T-helper 2 cell treated with Interferon-gamma antibody and Interleukin-4, amounts not matched to agents 5 μg/mL and 100 μg/mL, for 36 hours (primary cell): ENCODE data around the gene LCE5A.

ENCODE experiments used
- DNase-seq: peaks from one replicate; pipeline ENCODE4 v3.0.0; 2021; ENCODE audit warnings: low spot score
- H3K27ac Mint-ChIP-seq: one replicate; pipeline ENCODE4 v1.8.0; 2021; ENCODE audit warnings: mild to moderate bottlenecking, mixed read lengths
- H3K27me3 Mint-ChIP-seq: one replicate; pipeline ENCODE4 v1.8.0; 2021; ENCODE audit warnings: low read depth, mixed read lengths
- H3K36me3 Mint-ChIP-seq: one replicate; pipeline ENCODE4 v1.8.0; 2021; ENCODE audit warnings: low read depth, mixed read lengths
- H3K4me1 Mint-ChIP-seq: one replicate; pipeline ENCODE4 v1.8.0; 2021; ENCODE audit warnings: low read depth, mixed read lengths
- H3K4me3 Mint-ChIP-seq: one replicate; pipeline ENCODE4 v1.8.0; 2022; ENCODE audit warnings: mild to moderate bottlenecking, moderate library complexity, mixed read lengths
- H3K9me3 Mint-ChIP-seq: one replicate; pipeline ENCODE4 v1.8.0; 2021; ENCODE audit warnings: mixed read lengths

The LCE5A gene

GRCh38 chr1:152502496-152503180 lies 8.0 kb upstream of the LCE5A start:
- DNase-seq = no peak
- Mint-ChIP-seq H3K27me3 (peaks cover 3% of the 10 kb centered on the region), H3K4me1 (no peaks in the 10 kb centered on the region), H3K36me3 (no peaks in the 10 kb centered on the region), H3K4me3 (no peak overlapping the region), H3K9me3 (no peaks in the 10 kb centered on the region), H3K27ac (no peak overlapping the region)

- no peak overlapping the region for H3K4me3 Mint-ChIP-seq
- H3K27me3 Mint-ChIP-seq = peaks cover 3% of the 10 kb centered on the region
- no peak for DNase-seq
- no peaks in the 10 kb centered on the region for H3K9me3 Mint-ChIP-seq
- H3K36me3 Mint-ChIP-seq = no peaks in the 10 kb centered on the region
- H3K27ac Mint-ChIP-seq = no peak overlapping the region
- no peaks in the 10 kb centered on the region for H3K4me1 Mint-ChIP-seq
Observed at GRCh38 chr1:152505083-152505482, 5.5 kb upstream of the LCE5A start.

GRCh38 chr1:152506899-152507498 lies 3.6 kb upstream of the LCE5A start:
- H3K4me1 Mint-ChIP-seq = no peaks in the 10 kb centered on the region
- H3K4me3 Mint-ChIP-seq = no peak overlapping the region
- no peak for DNase-seq
- H3K27me3 Mint-ChIP-seq = peaks cover 10% of the 10 kb centered on the region
- H3K36me3 Mint-ChIP-seq = no peaks in the 10 kb centered on the region
- H3K9me3 Mint-ChIP-seq = no peaks in the 10 kb centered on the region
- no peak overlapping the region for H3K27ac Mint-ChIP-seq

GRCh38 chr1:152511596-152511995 lies 993 bp downstream of the LCE5A start:
- no peak for DNase-seq
- Mint-ChIP-seq H3K9me3 (no peaks in the 10 kb centered on the region), H3K36me3 (no peaks in the 10 kb centered on the region), H3K27me3 (peaks cover 44% of the 10 kb centered on the region), H3K4me1 (no peaks in the 10 kb centered on the region), H3K4me3 (no peak overlapping the region), H3K27ac (no peak overlapping the region)

GRCh38 chr1:152513081-152513480 lies 2.5 kb downstream of the LCE5A start:
- H3K4me1 Mint-ChIP-seq = no peaks in the 10 kb centered on the region
- H3K9me3 Mint-ChIP-seq = no peaks in the 10 kb centered on the region
- H3K27ac Mint-ChIP-seq = no peak overlapping the region
- no peak overlapping the region for H3K4me3 Mint-ChIP-seq
- DNase-seq = no peak
- H3K36me3 Mint-ChIP-seq = no peaks in the 10 kb centered on the region
- peaks cover 55% of the 10 kb centered on the region for H3K27me3 Mint-ChIP-seq

- no peaks in the 10 kb centered on the region for H3K36me3 Mint-ChIP-seq
- H3K27me3 Mint-ChIP-seq = peaks cover 55% of the 10 kb centered on the region
- H3K9me3 Mint-ChIP-seq = no peaks in the 10 kb centered on the region
- no peaks in the 10 kb centered on the region for H3K4me1 Mint-ChIP-seq
- DNase-seq = no peak
- H3K27ac Mint-ChIP-seq = no peak overlapping the region
- H3K4me3 Mint-ChIP-seq = no peak overlapping the region
Observed at GRCh38 chr1:152514715-152515433, 4.3 kb downstream of the LCE5A start.

- DNase-seq = no peak
- Mint-ChIP-seq H3K27ac (no peak overlapping the region), H3K27me3 (peaks cover 54% of the 10 kb centered on the region), H3K4me3 (no peak overlapping the region), H3K4me1 (no peaks in the 10 kb centered on the region), H3K36me3 (no peaks in the 10 kb centered on the region), H3K9me3 (no peaks in the 10 kb centered on the region)
Observed at GRCh38 chr1:152515434-152515783, 4.8 kb downstream of the LCE5A start.

GRCh38 chr1:152516082-152516481 lies 5.5 kb downstream of the LCE5A start:
- peaks cover 49% of the 10 kb centered on the region for H3K27me3 Mint-ChIP-seq
- H3K9me3 Mint-ChIP-seq = no peaks in the 10 kb centered on the region
- DNase-seq = no peak
- no peak overlapping the region for H3K4me3 Mint-ChIP-seq
- no peaks in the 10 kb centered on the region for H3K36me3 Mint-ChIP-seq
- H3K27ac Mint-ChIP-seq = no peak overlapping the region
- H3K4me1 Mint-ChIP-seq = no peaks in the 10 kb centered on the region

GRCh38 chr1:152517237-152517811 lies 6.7 kb downstream of the LCE5A start:
- no peaks in the 10 kb centered on the region for H3K36me3 Mint-ChIP-seq
- no peak for DNase-seq
- no peak overlapping the region for H3K27ac Mint-ChIP-seq
- H3K9me3 Mint-ChIP-seq = no peaks in the 10 kb centered on the region
- peaks cover 45% of the 10 kb centered on the region for H3K27me3 Mint-ChIP-seq
- no peaks in the 10 kb centered on the region for H3K4me1 Mint-ChIP-seq
- no peak overlapping the region for H3K4me3 Mint-ChIP-seq

- H3K4me3 Mint-ChIP-seq = no peak overlapping the region
- no peaks in the 10 kb centered on the region for H3K4me1 Mint-ChIP-seq
- no peak for DNase-seq
- no peaks in the 10 kb centered on the region for H3K36me3 Mint-ChIP-seq
- H3K9me3 Mint-ChIP-seq = no peaks in the 10 kb centered on the region
- peaks cover 24% of the 10 kb centered on the region for H3K27me3 Mint-ChIP-seq
- H3K27ac Mint-ChIP-seq = no peak overlapping the region
Observed at GRCh38 chr1:152519851-152520250, 9.2 kb downstream of the LCE5A start.

GRCh38 chr1:152520561-152521090 lies 10.0 kb downstream of the LCE5A start:
- H3K4me1 Mint-ChIP-seq = no peaks in the 10 kb centered on the region
- peaks cover 21% of the 10 kb centered on the region for H3K27me3 Mint-ChIP-seq
- H3K36me3 Mint-ChIP-seq = no peaks in the 10 kb centered on the region
- no peak for DNase-seq
- no peak overlapping the region for H3K27ac Mint-ChIP-seq
- H3K4me3 Mint-ChIP-seq = no peak overlapping the region
- H3K9me3 Mint-ChIP-seq = no peaks in the 10 kb centered on the region

GRCh38 chr1:152525080-152525641 lies 14.6 kb downstream of the LCE5A start:
- no peak for DNase-seq
- Mint-ChIP-seq H3K4me3 (no peak overlapping the region), H3K36me3 (no peaks in the 10 kb centered on the region), H3K4me1 (no peaks in the 10 kb centered on the region), H3K27ac (no peak overlapping the region), H3K27me3 (peaks cover 2% of the 10 kb centered on the region), H3K9me3 (no peaks in the 10 kb centered on the region)

- no peaks in the 10 kb centered on the region for H3K4me1 Mint-ChIP-seq
- no peak overlapping the region for H3K4me3 Mint-ChIP-seq
- H3K27ac Mint-ChIP-seq = no peak overlapping the region
- H3K36me3 Mint-ChIP-seq = no peaks in the 10 kb centered on the region
- DNase-seq = no peak
- H3K9me3 Mint-ChIP-seq = no peaks in the 10 kb centered on the region
- peaks cover 9% of the 10 kb centered on the region for H3K27me3 Mint-ChIP-seq
Observed at GRCh38 chr1:152533327-152533938, 22.8 kb downstream of the LCE5A start.
